ENCODE results near the gene PI4KA.
A peak's percentile ranks its signal among the peaks of the same experiment; 100 is the strongest.

PI4KA gene

GRCh38 chr22:20793748-20794649 is 64.6 kb downstream of the PI4KA start:
- no peak for DNase-seq (ENCODE audit: low read depth)

- DNase-seq (ENCODE audit: low read depth), result no peak
Measured at GRCh38 chr22:20792966-20793728, 65.5 kb downstream of the PI4KA start.

- no peak for DNase-seq (ENCODE audit: low read depth)
Measured at GRCh38 chr22:20792221-20792965, 66.2 kb downstream of the PI4KA start.

- DNase-seq (ENCODE audit: low read depth), result no peak
Measured at GRCh38 chr22:20788627-20789344, 69.8 kb downstream of the PI4KA start.

- DNase-seq (ENCODE audit: low read depth), result no peak
Measured at GRCh38 chr22:20787746-20788626, 70.6 kb downstream of the PI4KA start.

GRCh38 chr22:20787223-20787622 is 71.4 kb downstream of the PI4KA start:
- no peak for DNase-seq (ENCODE audit: low read depth)

- no peak for DNase-seq (ENCODE audit: low read depth)
Measured at GRCh38 chr22:20786536-20786979, 72.1 kb downstream of the PI4KA start.

- DNase-seq (ENCODE audit: low read depth), result no peak
Measured at GRCh38 chr22:20786048-20786447, 72.6 kb downstream of the PI4KA start.

- DNase-seq (ENCODE audit: low read depth), result no peak
Measured at GRCh38 chr22:20785415-20785814, 73.2 kb downstream of the PI4KA start.

- DNase-seq (ENCODE audit: low read depth), result peak; percentile 26
Measured at GRCh38 chr22:20783844-20784723, 74.5 kb downstream of the PI4KA start.

GRCh38 chr22:20783300-20783673 is 75.3 kb downstream of the PI4KA start:
- no peak for DNase-seq (ENCODE audit: low read depth)

GRCh38 chr22:20782596-20783299 is 75.9 kb downstream of the PI4KA start:
- no peak for DNase-seq (ENCODE audit: low read depth)

GRCh38 chr22:20782083-20782482 is 76.5 kb downstream of the PI4KA start:
- no peak for DNase-seq (ENCODE audit: low read depth)

- peak; percentile 52 for DNase-seq (ENCODE audit: low read depth)
Measured at GRCh38 chr22:20781272-20781990, 77.2 kb downstream of the PI4KA start.

- no peak for DNase-seq (ENCODE audit: low read depth)
Measured at GRCh38 chr22:20779818-20780158, 78.8 kb downstream of the PI4KA start.

GRCh38 chr22:20779014-20779817 is 79.4 kb downstream of the PI4KA start:
- DNase-seq (ENCODE audit: low read depth), result no peak

GRCh38 chr22:20777420-20778177 is 81.0 kb downstream of the PI4KA start:
- no peak for DNase-seq (ENCODE audit: low read depth)
